ENCODE data around the gene ANOS1.
A peak's percentile ranks its signal among the peaks of the same experiment; 100 is the strongest.

DNA sequence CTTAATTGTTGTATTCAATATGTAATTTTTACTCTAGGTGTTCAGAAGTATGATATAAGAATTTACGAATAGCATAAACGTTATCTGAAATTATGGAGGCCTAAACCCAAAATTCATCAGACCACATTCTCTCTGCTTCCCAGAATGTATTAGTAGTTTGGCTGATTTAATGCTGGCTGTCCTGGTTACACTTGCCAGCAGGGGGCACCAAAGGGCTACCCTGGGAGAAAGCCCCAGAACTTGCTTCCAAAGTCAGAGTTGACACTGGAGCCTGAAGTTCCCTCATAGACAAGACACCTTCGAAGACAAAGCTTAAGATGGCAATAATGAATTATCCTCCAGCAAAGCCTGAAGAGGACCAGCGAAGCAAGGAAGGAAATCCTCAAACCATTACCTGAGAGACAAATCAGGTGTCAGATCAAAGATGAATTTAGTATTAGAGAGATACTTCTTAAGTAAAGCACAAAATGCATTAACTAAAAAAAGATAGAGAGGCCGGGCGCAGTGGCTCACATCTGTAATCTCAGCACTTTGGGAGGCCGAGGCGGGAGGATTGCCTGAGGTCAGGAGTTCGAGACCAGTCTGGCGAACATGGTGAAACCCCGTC is 11.3 kb upstream of the ANOS1 start:
- no peak for TF ChIP-seq RFX5 (IDR thresholded peaks at IDR 0.05; ENCODE audit: borderline replicate concordance, low read depth, low read length)
- TF ChIP-seq EP300 (IDR thresholded peaks at IDR 0.05; ENCODE audit: borderline replicate concordance in 1 of 2, low read depth in 2 of 2, low read length in 2 of 2) = no peak
- no peak for TF ChIP-seq TAF1 (IDR thresholded peaks at IDR 0.05; ENCODE audit: low read depth, low read length)
- TF ChIP-seq, protein P1, sequence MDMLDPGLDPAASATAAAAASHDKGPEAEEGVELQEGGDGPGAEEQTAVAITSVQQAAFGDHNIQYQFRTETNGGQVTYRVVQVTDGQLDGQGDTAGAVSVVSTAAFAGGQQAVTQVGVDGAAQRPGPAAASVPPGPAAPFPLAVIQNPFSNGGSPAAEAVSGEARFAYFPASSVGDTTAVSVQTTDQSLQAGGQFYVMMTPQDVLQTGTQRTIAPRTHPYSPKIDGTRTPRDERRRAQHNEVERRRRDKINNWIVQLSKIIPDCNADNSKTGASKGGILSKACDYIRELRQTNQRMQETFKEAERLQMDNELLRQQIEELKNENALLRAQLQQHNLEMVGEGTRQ (IDR thresholded peaks at IDR 0.05; ENCODE audit: low read length) = no peak
- TF ChIP-seq, protein P2, sequence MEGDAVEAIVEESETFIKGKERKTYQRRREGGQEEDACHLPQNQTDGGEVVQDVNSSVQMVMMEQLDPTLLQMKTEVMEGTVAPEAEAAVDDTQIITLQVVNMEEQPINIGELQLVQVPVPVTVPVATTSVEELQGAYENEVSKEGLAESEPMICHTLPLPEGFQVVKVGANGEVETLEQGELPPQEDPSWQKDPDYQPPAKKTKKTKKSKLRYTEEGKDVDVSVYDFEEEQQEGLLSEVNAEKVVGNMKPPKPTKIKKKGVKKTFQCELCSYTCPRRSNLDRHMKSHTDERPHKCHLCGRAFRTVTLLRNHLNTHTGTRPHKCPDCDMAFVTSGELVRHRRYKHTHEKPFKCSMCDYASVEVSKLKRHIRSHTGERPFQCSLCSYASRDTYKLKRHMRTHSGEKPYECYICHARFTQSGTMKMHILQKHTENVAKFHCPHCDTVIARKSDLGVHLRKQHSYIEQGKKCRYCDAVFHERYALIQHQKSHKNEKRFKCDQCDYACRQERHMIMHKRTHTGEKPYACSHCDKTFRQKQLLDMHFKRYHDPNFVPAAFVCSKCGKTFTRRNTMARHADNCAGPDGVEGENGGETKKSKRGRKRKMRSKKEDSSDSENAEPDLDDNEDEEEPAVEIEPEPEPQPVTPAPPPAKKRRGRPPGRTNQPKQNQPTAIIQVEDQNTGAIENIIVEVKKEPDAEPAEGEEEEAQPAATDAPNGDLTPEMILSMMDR (IDR thresholded peaks at IDR 0.05; ENCODE audit: control extremely low read depth in 1 of 3, insufficient read depth in 1 of 3, low read depth in 1 of 3, low read length in 3 of 3) = peak; percentile 50 to 72 (median 65)
- TF ChIP-seq POLR2A (IDR thresholded peaks at IDR 0.05; ENCODE audit: control extremely low read depth in 1 of 2, low read depth in 2 of 2, low read length in 2 of 2) = no peak
- TF ChIP-seq MAFK (IDR thresholded peaks at IDR 0.05; ENCODE audit: low read depth, low read length) = no peak
- TF ChIP-seq, protein P3, sequence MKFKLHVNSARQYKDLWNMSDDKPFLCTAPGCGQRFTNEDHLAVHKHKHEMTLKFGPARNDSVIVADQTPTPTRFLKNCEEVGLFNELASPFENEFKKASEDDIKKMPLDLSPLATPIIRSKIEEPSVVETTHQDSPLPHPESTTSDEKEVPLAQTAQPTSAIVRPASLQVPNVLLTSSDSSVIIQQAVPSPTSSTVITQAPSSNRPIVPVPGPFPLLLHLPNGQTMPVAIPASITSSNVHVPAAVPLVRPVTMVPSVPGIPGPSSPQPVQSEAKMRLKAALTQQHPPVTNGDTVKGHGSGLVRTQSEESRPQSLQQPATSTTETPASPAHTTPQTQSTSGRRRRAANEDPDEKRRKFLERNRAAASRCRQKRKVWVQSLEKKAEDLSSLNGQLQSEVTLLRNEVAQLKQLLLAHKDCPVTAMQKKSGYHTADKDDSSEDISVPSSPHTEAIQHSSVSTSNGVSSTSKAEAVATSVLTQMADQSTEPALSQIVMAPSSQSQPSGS (IDR thresholded peaks at IDR 0.05; ENCODE audit: low read length) = no peak
- no peak for TF ChIP-seq BRCA1 (IDR thresholded peaks at IDR 0.05; ENCODE audit: low read depth, low read length)
